Ishikawa (cell line): ENCODE results near the gene B3GAT2.

Source experiments
- REST ChIP-seq: IDR thresholded peaks from 2 replicates; pipeline ENCODE4 v1.6.1; 2012; ENCODE audit warnings: low read depth, mild to moderate bottlenecking
- TCF12 ChIP-seq: IDR thresholded peaks from 2 replicates; pipeline ENCODE4 v1.6.1; 2012; ENCODE audit warnings: low read depth
- ZBTB7A ChIP-seq: IDR thresholded peaks from 2 replicates; pipeline ENCODE4 v1.6.1; 2012; ENCODE audit warnings: low read depth

GRCh38 chr6:70991253-70991652 is 34.4 kb upstream of the B3GAT2 start:
- TF ChIP-seq ZBTB7A, result no peak
- TF ChIP-seq REST, result no peak
- TF ChIP-seq TCF12, result no peak
